Measurements from ENCODE around the gene PPP1R14C.

PPP1R14C gene

GRCh38 chr6:150269857-150270223 is 127.0 kb downstream of the PPP1R14C start:
- no peaks in the 10 kb centered on the region for H3K9me3 ChIP-seq (ENCODE audit: control insufficient read depth in 1 of 2, low read length in 2 of 2)
- no peaks in the 10 kb centered on the region for H3K4me1 ChIP-seq (ENCODE audit: control insufficient read depth in 1 of 2, insufficient read depth in 2 of 2, low read length in 2 of 2)
- no peak overlapping the region for H3K27ac ChIP-seq (ENCODE audit: low read length)
- H3K36me3 ChIP-seq (ENCODE audit: control insufficient read depth in 1 of 2, insufficient read depth in 2 of 2, low read length in 2 of 2), result no peaks in the 10 kb centered on the region
- H3K4me3 ChIP-seq (ENCODE audit: low read depth in 1 of 2, low read length in 2 of 2), result no peak overlapping the region
- H3K27me3 ChIP-seq (ENCODE audit: low read depth, low read length), result no peaks in the 10 kb centered on the region

DNA sequence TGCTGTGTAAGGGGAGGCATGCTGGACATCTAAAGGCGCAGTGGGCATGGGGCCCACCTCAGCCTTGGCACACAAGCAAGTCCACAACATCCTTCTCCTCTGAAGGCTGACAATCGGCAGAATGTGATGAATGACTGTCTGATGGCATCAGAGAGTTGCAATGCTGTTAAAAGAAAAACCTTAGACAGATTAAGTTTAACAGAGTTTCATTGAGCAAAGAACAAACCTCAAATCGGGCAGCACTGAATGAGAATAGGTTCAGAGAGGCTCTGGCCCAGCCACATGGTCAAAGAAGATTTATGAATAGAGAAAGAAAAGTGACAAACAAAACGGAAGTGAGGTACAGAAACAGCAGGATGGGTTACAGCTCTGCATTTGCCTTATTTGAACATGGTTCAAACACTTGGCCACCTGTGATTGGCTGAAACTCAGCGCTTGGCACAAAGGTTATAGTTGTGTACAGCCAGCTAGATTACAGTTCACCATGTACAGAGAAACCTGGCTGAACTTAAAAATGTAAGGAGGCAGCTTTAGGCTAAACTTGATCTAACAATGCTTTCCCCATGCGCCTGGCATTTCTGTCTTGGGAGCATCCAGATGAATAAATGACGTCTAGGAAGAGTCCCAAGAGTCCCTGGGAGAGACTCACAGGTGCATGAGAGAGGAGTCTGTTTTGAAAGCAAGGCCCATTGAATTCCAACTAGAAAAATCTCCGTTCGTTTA is 127.6 kb downstream of the PPP1R14C start:
- no peaks in the 10 kb centered on the region for H3K36me3 ChIP-seq (ENCODE audit: control insufficient read depth in 1 of 2, insufficient read depth in 2 of 2, low read length in 2 of 2)
- H3K4me3 ChIP-seq (ENCODE audit: low read depth in 1 of 2, low read length in 2 of 2), result no peak overlapping the region
- H3K4me1 ChIP-seq (ENCODE audit: control insufficient read depth in 1 of 2, insufficient read depth in 2 of 2, low read length in 2 of 2), result no peaks in the 10 kb centered on the region
- H3K9me3 ChIP-seq (ENCODE audit: control insufficient read depth in 1 of 2, low read length in 2 of 2), result no peaks in the 10 kb centered on the region
- H3K27me3 ChIP-seq (ENCODE audit: low read depth, low read length), result no peaks in the 10 kb centered on the region
- no peak overlapping the region for H3K27ac ChIP-seq (ENCODE audit: low read length)

GRCh38 chr6:150271172-150271500 is 128.3 kb downstream of the PPP1R14C start:
- Histone ChIP-seq H3K36me3 (ENCODE audit: control insufficient read depth in 1 of 2, insufficient read depth in 2 of 2, low read length in 2 of 2) (no peaks in the 10 kb centered on the region), H3K27ac (ENCODE audit: low read length) (no peak overlapping the region), H3K9me3 (ENCODE audit: control insufficient read depth in 1 of 2, low read length in 2 of 2) (no peaks in the 10 kb centered on the region), H3K27me3 (ENCODE audit: low read depth, low read length) (no peaks in the 10 kb centered on the region), H3K4me3 (ENCODE audit: low read depth in 1 of 2, low read length in 2 of 2) (no peak overlapping the region), H3K4me1 (ENCODE audit: control insufficient read depth in 1 of 2, insufficient read depth in 2 of 2, low read length in 2 of 2) (no peaks in the 10 kb centered on the region)

DNA sequence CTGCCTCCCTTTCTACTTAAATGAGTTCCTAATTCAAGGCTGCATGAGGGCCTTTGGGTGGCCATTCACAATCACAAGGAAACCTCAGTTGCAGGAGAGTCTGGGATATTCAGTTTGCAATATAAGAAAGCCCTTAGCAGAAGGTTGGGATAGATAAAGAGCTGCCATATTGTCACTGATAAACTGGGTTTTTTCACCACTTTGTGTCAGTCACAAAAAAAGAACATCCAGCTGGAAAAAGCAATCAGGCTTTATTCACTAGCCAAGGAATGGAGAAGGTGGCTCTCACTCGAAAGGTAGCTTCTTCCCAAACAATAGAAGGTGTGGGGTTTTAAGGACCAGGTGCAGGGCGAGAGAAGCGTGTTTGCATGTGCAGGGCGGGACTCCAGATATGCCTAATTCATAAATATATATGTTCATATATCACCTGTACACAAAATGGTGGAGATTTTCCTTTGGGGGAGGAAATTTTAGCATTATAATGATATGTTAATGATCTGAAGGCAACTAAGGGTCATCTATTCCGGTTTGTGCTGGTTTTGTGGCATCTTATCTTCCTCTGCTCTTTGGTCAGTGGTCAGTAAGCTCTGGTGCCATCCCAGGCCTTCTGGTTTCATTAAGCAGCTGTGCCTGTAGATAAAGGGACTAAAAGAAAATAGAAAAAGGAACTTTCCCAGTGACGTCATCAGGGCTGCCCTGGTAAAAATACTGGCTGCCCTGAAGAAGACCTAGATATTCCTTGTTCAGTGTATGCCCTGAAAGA is 128.8 kb downstream of the PPP1R14C start:
- no peaks in the 10 kb centered on the region for H3K36me3 ChIP-seq (ENCODE audit: control insufficient read depth in 1 of 2, insufficient read depth in 2 of 2, low read length in 2 of 2)
- H3K4me3 ChIP-seq (ENCODE audit: low read depth in 1 of 2, low read length in 2 of 2), result no peak overlapping the region
- no peaks in the 10 kb centered on the region for H3K9me3 ChIP-seq (ENCODE audit: control insufficient read depth in 1 of 2, low read length in 2 of 2)
- peaks cover 0 to 3% of the 10 kb centered on the region in 2 donors for H3K4me1 ChIP-seq (ENCODE audit: control insufficient read depth in 1 of 2, insufficient read depth in 2 of 2, low read length in 2 of 2)
- H3K27me3 ChIP-seq (ENCODE audit: low read depth, low read length), result no peaks in the 10 kb centered on the region
- H3K27ac ChIP-seq (ENCODE audit: low read length), result no peak overlapping the region

DNA sequence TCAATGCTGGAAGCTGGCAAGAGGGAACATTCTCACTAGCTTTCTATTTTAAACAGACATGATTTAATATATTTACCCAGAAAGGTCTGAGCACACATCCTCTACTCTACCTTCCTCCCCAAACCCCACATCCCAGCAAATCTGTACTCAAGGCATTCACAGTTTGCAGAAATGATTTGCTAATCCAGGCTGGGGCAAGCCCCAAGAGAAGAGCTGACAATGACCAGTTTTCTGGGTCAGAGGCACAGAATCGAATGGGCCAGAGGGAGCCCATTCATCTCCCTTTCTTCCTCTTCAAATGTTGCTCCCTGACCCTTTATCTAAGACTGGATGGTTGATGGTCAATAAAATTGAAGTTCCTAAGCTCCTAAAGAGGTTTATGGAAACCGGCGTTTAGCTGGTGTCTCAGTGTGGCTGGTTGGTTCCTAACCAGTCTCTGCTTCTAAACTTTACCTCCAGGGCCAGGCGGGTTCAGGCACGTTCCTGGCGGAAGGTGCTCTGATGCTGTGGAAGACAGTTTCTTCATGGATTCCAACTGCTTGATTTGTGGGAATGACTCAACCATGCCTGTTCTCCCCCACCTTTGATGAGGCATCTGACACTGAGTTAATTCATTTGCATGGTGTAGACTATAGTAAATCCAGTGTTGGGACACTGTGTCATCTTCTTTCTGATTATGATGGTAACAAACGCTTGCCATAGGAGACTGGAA is 129.6 kb downstream of the PPP1R14C start:
- Histone ChIP-seq H3K27ac (ENCODE audit: low read length) (no peak overlapping the region), H3K27me3 (ENCODE audit: low read depth, low read length) (no peaks in the 10 kb centered on the region), H3K36me3 (ENCODE audit: control insufficient read depth in 1 of 2, insufficient read depth in 2 of 2, low read length in 2 of 2) (no peaks in the 10 kb centered on the region), H3K4me3 (ENCODE audit: low read depth in 1 of 2, low read length in 2 of 2) (no peak overlapping the region), H3K9me3 (ENCODE audit: control insufficient read depth in 1 of 2, low read length in 2 of 2) (no peaks in the 10 kb centered on the region), H3K4me1 (ENCODE audit: control insufficient read depth in 1 of 2, insufficient read depth in 2 of 2, low read length in 2 of 2) (peaks cover 0 to 10% of the 10 kb centered on the region in 2 donors)

DNA sequence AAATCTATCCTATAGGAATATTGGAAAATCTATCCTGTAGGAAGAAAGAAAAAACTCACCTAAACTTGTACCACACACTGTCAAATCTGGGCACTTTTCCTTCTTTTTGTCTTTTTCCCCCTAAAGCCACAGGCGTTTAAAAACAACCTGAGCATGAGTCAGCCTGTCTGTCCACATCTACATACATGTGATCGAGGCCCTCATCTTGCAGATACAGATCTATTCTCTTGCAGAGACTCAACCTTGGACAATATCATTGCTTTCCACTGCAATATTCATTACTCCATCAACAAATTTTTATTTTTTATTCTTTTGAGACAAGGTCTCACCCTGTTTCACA is 130.1 kb downstream of the PPP1R14C start:
- Histone ChIP-seq H3K9me3 (ENCODE audit: control insufficient read depth in 1 of 2, low read length in 2 of 2) (no peaks in the 10 kb centered on the region), H3K4me1 (ENCODE audit: control insufficient read depth in 1 of 2, insufficient read depth in 2 of 2, low read length in 2 of 2) (peaks cover 0 to 11% of the 10 kb centered on the region in 2 donors), H3K27me3 (ENCODE audit: low read depth, low read length) (no peaks in the 10 kb centered on the region), H3K36me3 (ENCODE audit: control insufficient read depth in 1 of 2, insufficient read depth in 2 of 2, low read length in 2 of 2) (no peaks in the 10 kb centered on the region), H3K27ac (ENCODE audit: low read length) (no peak overlapping the region), H3K4me3 (ENCODE audit: low read depth in 1 of 2, low read length in 2 of 2) (no peak overlapping the region)

DNA sequence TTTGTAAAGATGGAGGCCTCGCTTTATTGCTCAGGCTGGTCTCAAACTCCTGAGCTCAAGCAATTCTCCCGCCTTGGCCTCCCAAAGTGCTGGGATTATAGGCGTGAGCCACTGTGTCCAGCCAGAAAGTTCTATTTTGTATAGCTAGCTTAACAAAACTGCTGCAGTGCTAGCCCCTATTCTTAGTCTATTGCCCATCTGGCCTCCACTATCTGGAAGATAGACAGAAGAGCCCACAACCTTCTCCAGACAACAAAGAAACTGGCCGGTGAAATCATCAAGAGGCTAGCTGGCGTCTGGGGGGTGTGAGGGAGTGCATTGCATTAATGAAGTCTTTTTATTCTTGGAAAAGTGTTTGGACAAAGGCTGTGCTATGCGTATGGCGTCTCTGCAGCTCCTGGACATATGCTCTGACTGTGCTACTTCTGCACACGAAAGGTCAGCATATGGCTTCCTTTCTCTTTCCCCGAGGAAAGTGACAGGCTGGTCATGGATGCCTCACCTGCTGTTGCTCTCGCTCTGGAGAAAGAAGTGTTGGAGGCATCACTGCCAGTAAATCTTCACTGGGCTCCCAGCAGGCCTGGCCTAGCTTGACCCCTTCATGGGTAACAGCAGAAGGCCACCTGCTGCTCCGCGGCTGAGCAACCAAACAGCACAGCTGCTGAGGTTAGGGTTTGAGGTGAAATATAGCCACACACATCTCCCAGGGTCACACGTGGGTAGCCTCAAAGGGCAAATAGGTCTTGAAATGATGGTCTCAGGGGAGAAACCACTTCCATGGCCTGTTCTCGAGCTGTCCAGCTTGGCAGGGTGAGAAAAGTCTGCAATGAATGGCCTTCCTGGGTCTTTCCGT is 130.8 kb downstream of the PPP1R14C start:
- Histone ChIP-seq H3K36me3 (ENCODE audit: control insufficient read depth in 1 of 2, insufficient read depth in 2 of 2, low read length in 2 of 2) (no peaks in the 10 kb centered on the region), H3K27me3 (ENCODE audit: low read depth, low read length) (no peaks in the 10 kb centered on the region), H3K4me1 (ENCODE audit: control insufficient read depth in 1 of 2, insufficient read depth in 2 of 2, low read length in 2 of 2) (peaks cover 0 to 11% of the 10 kb centered on the region in 2 donors), H3K4me3 (ENCODE audit: low read depth in 1 of 2, low read length in 2 of 2) (no peak overlapping the region), H3K27ac (ENCODE audit: low read length) (no peak overlapping the region), H3K9me3 (ENCODE audit: control insufficient read depth in 1 of 2, low read length in 2 of 2) (no peaks in the 10 kb centered on the region)

DNA sequence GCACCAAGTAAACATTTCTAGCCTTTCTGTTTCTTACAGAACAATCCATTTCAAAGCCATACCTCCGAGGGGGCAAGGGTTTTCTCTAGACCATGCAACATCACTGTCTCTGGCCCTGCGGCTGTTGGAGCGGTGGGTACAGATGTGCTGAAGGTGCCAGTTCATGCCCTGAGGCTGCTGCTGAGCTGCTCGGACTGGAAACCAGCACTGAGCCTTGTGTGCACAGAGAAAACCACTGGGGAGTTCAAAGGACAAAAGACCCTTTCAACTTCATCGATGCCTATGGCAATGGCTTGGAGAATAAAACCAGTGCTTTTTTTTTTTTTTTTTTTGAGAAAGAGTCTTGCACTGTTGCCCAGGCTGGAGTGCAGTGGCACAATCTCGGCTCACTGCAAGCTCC is 132.6 kb downstream of the PPP1R14C start:
- H3K27me3 ChIP-seq (ENCODE audit: low read depth, low read length), result no peaks in the 10 kb centered on the region
- H3K36me3 ChIP-seq (ENCODE audit: control insufficient read depth in 1 of 2, insufficient read depth in 2 of 2, low read length in 2 of 2), result no peaks in the 10 kb centered on the region
- no peaks in the 10 kb centered on the region for H3K9me3 ChIP-seq (ENCODE audit: control insufficient read depth in 1 of 2, low read length in 2 of 2)
- H3K4me3 ChIP-seq (ENCODE audit: low read depth in 1 of 2, low read length in 2 of 2), result no peak overlapping the region
- H3K27ac ChIP-seq (ENCODE audit: low read length), result no peak overlapping the region
- peaks cover 0 to 11% of the 10 kb centered on the region in 2 donors for H3K4me1 ChIP-seq (ENCODE audit: control insufficient read depth in 1 of 2, insufficient read depth in 2 of 2, low read length in 2 of 2)

DNA sequence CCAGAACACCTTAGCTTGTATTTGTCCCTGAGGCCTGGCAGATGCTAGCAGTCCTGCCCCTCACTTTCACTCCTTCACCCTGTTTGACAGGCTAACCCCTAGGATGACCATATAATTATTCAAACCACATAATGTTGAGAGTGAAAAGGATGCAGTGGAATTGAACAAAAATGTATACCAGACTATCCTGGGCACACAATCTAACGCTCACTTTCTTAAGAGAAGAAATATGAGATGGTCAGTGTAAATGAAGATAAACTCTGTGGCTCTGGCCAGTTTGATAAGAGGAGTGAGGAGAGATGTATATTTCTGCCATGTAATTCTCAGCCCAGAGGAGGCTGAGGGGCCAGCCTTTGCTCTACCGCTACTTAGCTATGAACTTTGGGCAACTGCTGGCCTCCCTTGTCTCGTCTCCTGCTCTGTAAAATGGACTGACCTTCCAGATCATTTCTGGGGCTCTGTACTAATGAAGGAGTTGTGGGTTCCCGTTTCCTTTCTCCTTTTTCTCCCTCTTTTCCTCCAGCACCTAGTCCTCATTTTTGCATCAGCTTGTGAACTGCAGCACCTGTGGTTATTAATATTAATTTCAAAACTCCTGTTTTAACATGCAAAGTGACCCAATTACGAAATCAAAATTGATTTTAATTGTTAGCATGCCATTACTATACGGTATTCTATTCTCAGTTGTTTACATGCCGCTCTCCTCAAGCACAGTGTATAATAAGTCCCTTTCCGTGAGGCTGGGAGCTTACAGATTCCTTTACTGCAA is 133.5 kb downstream of the PPP1R14C start:
- Histone ChIP-seq H3K4me3 (ENCODE audit: low read depth in 1 of 2, low read length in 2 of 2) (no peak overlapping the region), H3K27ac (ENCODE audit: low read length) (no peak overlapping the region), H3K4me1 (ENCODE audit: control insufficient read depth in 1 of 2, insufficient read depth in 2 of 2, low read length in 2 of 2) (peaks cover 0 to 11% of the 10 kb centered on the region in 2 donors), H3K27me3 (ENCODE audit: low read depth, low read length) (no peaks in the 10 kb centered on the region), H3K9me3 (ENCODE audit: control insufficient read depth in 1 of 2, low read length in 2 of 2) (no peaks in the 10 kb centered on the region), H3K36me3 (ENCODE audit: control insufficient read depth in 1 of 2, insufficient read depth in 2 of 2, low read length in 2 of 2) (no peaks in the 10 kb centered on the region)

DNA sequence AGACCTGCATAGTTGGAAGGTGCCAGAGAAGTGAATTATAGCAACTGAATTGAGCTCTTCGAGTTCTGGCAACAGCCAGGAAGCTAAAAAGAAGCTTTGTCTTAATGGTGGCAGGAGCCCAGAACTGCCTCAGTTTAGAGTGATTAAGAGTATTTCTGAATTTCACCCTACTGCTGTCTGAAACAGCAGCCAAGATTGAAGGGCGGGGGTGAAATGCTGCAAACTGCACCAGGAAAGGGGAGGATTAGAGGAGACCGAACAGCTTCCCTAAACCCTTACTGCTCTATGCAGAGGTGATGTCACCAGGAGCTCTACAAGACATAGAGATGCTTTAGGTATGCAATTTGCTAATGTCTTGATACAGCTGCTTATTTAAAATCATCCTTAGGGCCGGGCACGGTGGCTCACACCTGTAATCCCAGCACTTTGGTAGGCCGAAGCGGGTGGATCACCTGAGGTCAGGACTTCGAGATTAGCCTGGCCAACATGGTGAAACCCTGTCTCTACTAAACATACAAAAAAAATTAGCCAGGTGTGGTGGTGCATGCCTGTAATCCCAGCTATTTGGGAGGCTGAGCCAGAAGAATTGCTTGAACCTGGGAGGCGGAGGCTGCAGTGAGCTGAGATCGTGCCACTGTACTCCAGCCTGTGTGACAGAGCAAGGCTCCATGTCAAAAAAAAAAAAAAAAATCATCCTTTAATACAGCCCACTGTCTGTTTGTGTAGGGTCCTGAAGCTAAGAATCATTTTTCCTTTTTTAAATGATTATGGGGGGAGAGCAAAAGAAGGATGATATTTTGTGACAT is 134.3 kb downstream of the PPP1R14C start:
- H3K9me3 ChIP-seq (ENCODE audit: control insufficient read depth in 1 of 2, low read length in 2 of 2), result no peaks in the 10 kb centered on the region
- no peaks in the 10 kb centered on the region for H3K27me3 ChIP-seq (ENCODE audit: low read depth, low read length)
- H3K4me3 ChIP-seq (ENCODE audit: low read depth in 1 of 2, low read length in 2 of 2), result no peak overlapping the region
- no peaks in the 10 kb centered on the region for H3K36me3 ChIP-seq (ENCODE audit: control insufficient read depth in 1 of 2, insufficient read depth in 2 of 2, low read length in 2 of 2)
- H3K27ac ChIP-seq (ENCODE audit: low read length), result no peak overlapping the region
- H3K4me1 ChIP-seq (ENCODE audit: control insufficient read depth in 1 of 2, insufficient read depth in 2 of 2, low read length in 2 of 2), result peaks cover 0 to 11% of the 10 kb centered on the region in 2 donors
